AG09309 (cell line): Measurements from ENCODE around the gene PAX9.

Source experiments
- DNase-seq: peaks from one replicate; pipeline ENCODE4 v3.0.0-alpha.2; 2010; ENCODE audit warnings: low read depth
- H3K4me3 ChIP-seq: 2 replicates; pipeline ENCODE4 v1.5.1; 2011; ENCODE audit warnings: mild to moderate bottlenecking, low read depth, low read length, moderate library complexity; ENCODE audit not compliant: control insufficient read depth
- CTCF ChIP-seq: IDR thresholded peaks from 2 replicates; pipeline ENCODE4 v1.5.1; 2011; ENCODE audit warnings: mild to moderate bottlenecking, low read depth, low read length, inconsistent platforms; ENCODE audit not compliant: insufficient read depth, control insufficient read depth; ENCODE audit errors: missing control alignments

PAX9 gene

DNA sequence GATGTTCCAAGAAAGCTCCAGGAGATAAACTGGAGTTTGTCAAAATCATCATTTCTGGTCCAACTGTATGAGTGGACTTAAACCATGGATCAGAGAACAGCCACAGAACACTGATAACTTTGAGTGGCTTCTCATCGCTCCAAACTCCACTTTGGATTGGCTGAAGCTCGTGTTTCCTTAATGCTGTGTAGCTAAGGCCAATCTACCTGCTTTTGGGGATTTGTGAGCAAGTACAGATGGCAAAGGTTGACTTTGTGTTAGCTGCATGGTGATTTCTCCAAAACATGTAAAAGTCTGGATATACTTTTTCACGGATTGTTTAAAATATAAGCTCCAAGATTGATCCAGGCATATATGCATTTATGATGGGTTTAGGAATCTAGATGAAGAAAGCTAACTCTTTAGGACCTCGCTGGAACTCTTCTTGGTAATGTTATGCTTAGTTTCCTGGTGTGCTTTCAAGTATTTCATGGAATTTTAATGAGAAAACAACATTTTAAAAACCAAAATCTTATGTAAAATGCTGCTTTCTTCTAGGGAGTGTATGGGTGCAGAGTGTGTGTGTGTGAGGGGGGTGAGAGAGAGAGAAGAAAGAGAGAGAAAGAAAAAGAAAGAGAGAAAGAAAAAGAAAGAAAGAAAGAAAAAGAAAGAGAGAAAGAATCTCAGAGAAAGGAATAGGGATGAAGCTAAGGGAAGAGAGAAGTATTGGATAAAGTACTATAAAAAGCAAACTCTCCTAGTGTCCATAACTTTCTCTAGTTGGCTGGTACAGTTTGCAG, 11.6 kb upstream of the PAX9 start:
- no peak overlapping the region for H3K4me3 ChIP-seq

GRCh38 chr14:36652542-36653201, 9.0 kb upstream of the PAX9 start:
- no peak for TF ChIP-seq CTCF
- no peak overlapping the region for H3K4me3 ChIP-seq
- DNase-seq: no peak

More for the DNA sequence above, 11.6 kb upstream of the PAX9 start:
- no peak for DNase-seq
- no peak for TF ChIP-seq CTCF

DNA sequence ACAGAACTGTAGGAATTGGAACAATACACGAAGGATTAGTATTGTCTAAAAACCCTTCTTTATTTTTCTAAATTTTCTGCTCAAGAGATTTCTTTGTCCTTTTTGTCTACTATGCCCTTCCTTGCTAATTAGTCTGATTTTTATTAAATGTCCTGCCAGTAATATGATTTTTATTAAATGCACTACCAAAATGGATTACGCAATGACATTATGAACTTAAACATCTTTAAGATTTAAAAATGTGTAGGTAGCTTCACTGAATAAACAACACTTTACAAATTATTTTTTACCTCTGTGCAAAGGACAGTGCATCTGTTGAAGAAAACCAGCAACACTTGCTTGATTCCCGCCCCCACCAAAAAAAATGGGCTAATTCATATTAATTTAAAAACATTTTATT, 8.2 kb upstream of the PAX9 start:
- no peak for TF ChIP-seq CTCF

GRCh38 chr14:36653962-36654793, 7.5 kb upstream of the PAX9 start:
- TF ChIP-seq CTCF: no peak
- no peak for DNase-seq
- H3K4me3 ChIP-seq: no peak overlapping the region

More for the DNA sequence above, 8.2 kb upstream of the PAX9 start:
- no peak for DNase-seq
- no peak overlapping the region for H3K4me3 ChIP-seq

- no peak for DNase-seq
- H3K4me3 ChIP-seq: no peak overlapping the region
- no peak for TF ChIP-seq CTCF
These were observed 6.8 kb upstream of the PAX9 start for GRCh38 chr14:36654794-36655381.

DNA sequence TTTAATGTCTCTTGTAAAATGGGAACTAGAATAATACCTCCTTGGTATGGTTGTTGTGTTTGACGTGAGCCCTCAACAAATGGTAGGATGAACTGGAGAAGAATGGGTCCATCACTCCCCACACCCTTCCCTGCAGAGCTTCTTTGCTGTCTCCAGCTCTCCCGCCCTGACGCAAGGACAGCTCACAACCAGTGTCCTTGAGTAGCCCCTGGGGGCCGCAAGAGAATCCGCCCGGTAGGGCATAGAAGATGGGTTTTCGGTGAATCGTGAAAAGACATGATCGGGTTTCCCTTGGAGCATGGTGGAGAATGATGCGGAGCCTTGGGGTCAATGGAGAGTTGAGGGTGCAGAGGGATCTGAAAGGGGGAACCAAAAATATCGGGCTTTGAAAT, 6.1 kb upstream of the PAX9 start:
- no peak for TF ChIP-seq CTCF
- H3K4me3 ChIP-seq: no peak overlapping the region
- DNase-seq: no peak
